SK-N-SH (cell line): ENCODE results near the gene MLC1. TPM values are rescaled to one million over a fixed set of nuclear protein-coding genes. Genes with fewer than 3 reads are reported as not detected.

ENCODE experiments used
- CTCF ChIA-PET: fragments of 300-600, 350-600 bp; formaldehyde crosslinking; extraction: SDS; loops from one replicate; lab custom pipeline; 2021; lab: Yijun Ruan, JAX
- POLR2A ChIA-PET: fragments of 350-600 bp; sonication (Branson Sonifier 250); formaldehyde crosslinking; extraction: SDS; loops from one replicate; lab custom pipeline; 2020; ENCODE audit warnings: antibody characterized with exemption, inconsistent platforms; lab: Yijun Ruan, JAX
- DNase-seq: peaks from one replicate; pipeline ENCODE4 v3.0.0; 2012
- H2AFZ ChIP-seq: fragments of 200-600 bp; sonication (generic); 2 replicates; pipeline ENCODE4 v1.8.1; 2016; ENCODE audit warnings: antibody characterized with exemption, mild to moderate bottlenecking, low read depth
- H3F3A ChIP-seq: fragments of 200-600 bp; sonication (generic); replicated peaks from 2 replicates; pipeline ENCODE3; 2016; ENCODE audit warnings: antibody characterized with exemption, mild to moderate bottlenecking; ENCODE audit not compliant: insufficient read depth
- H3K27ac ChIP-seq, 2 experiments: fragments of 200-500 bp in 1 of 2; fragments of 200-600 bp in 1 of 2; sonication (Bioruptor generic) in 1 of 2; sonication (generic), shearing (Covaris generic) in 1 of 2; 2 replicates each; pipeline versions ENCODE4 v1.5.1 to v1.6.1; 2014 to 2016; ENCODE audit warnings: low read depth in 2 of 2, inconsistent platforms in 1 of 2, low read length in 1 of 2, mild to moderate bottlenecking in 1 of 2, mixed read lengths in 1 of 2
- H3K27me3 ChIP-seq: fragments of 200-600 bp; sonication (generic), shearing (Covaris generic); 2 replicates; pipeline ENCODE4 v1.6.1; 2016; ENCODE audit warnings: mixed run types; ENCODE audit not compliant: insufficient read depth
- H3K36me3 ChIP-seq, 2 experiments: fragments of 200-500 bp in 1 of 2; fragments of 200-600 bp in 1 of 2; sonication (Bioruptor generic) in 1 of 2; sonication (generic) in 1 of 2; replicated peaks in 1 of 2; 2 replicates each; pipeline versions ENCODE3 to v1.5.1; 2014 to 2016; ENCODE audit warnings: low read length in 1 of 2, mild to moderate bottlenecking in 1 of 2; ENCODE audit not compliant: insufficient read depth in 2 of 2, control insufficient read depth in 1 of 2
- H3K4me1 ChIP-seq, 2 experiments: fragments of 200-500 bp in 1 of 2; fragments of 200-600 bp in 1 of 2; sonication (Bioruptor generic) in 1 of 2; sonication (generic), shearing (Covaris generic) in 1 of 2; 2 replicates each; pipeline versions ENCODE4 v1.5.1 to v1.6.1; 2014 to 2016; ENCODE audit warnings: low read depth in 1 of 2, low read length in 1 of 2, mixed run types in 1 of 2; ENCODE audit not compliant: insufficient read depth in 2 of 2, control insufficient read depth in 1 of 2
- H3K4me2 ChIP-seq: fragments of 200-600 bp; sonication (generic), shearing (Covaris generic); 2 replicates; pipeline ENCODE4 v1.6.1; 2017; ENCODE audit warnings: mixed run types
- H3K4me3 ChIP-seq, 2 experiments: fragments of 200-500 bp in 1 of 2; fragments of 200-600 bp in 1 of 2; sonication (Bioruptor generic) in 1 of 2; sonication (generic), shearing (Covaris generic) in 1 of 2; 2 replicates each; pipeline versions ENCODE4 v1.5.1 to v1.8.1; 2014 to 2016; ENCODE audit warnings: low read depth in 2 of 2, inconsistent platforms in 1 of 2, low read length in 1 of 2, mild to moderate bottlenecking in 1 of 2, mixed read lengths in 1 of 2, moderate library complexity in 1 of 2
- H3K79me2 ChIP-seq: fragments of 200-600 bp; sonication (generic); 2 replicates; pipeline ENCODE4 v1.8.1; 2017; ENCODE audit warnings: mild to moderate bottlenecking; ENCODE audit not compliant: insufficient read depth
- H3K9ac ChIP-seq: fragments of 200-600 bp; sonication (generic); 2 replicates; pipeline ENCODE4 v1.6.1; 2017; ENCODE audit warnings: mixed run types
- H3K9me2 ChIP-seq: fragments of 200-600 bp; sonication (generic); 2 replicates; pipeline ENCODE4 v1.6.1; 2017; ENCODE audit warnings: mixed run types
- H3K9me3 ChIP-seq: fragments of 200-600 bp; sonication (generic); 2 replicates; pipeline ENCODE4 v1.6.1; 2017; ENCODE audit warnings: mixed run types, mild to moderate bottlenecking, moderate library complexity
- H4K20me1 ChIP-seq: fragments of 200-600 bp; sonication (generic); 2 replicates; pipeline ENCODE4 v1.6.1; 2017; ENCODE audit warnings: mild to moderate bottlenecking, mixed run types; ENCODE audit not compliant: insufficient read depth
- FOXJ3 ChIP-seq: sonication (generic); formaldehyde crosslinking; IDR thresholded peaks from 2 replicates; pipeline ENCODE4 v1.5.1; 2020; ENCODE audit warnings: mild to moderate bottlenecking, missing genetic modification reagents
- JUND ChIP-seq: IDR thresholded peaks from 2 replicates; pipeline ENCODE4 v1.4.0; 2012
- MEF2A ChIP-seq: IDR thresholded peaks from 2 replicates; pipeline ENCODE4 v1.4.0; 2012; ENCODE audit warnings: low read depth, borderline replicate concordance
- MXI1 ChIP-seq: IDR thresholded peaks from 2 replicates; pipeline ENCODE4 v1.6.1; 2012; ENCODE audit warnings: mild to moderate bottlenecking, low read depth, low read length, improper control_type of control experiment
- NRF1 ChIP-seq: IDR thresholded peaks from 2 replicates; pipeline ENCODE4 v1.6.1; 2012; ENCODE audit warnings: low read depth, mild to moderate bottlenecking, low read length
- POLR2AphosphoS5 ChIP-seq: IDR thresholded peaks from 2 replicates; pipeline ENCODE4 v1.6.1; 2012; ENCODE audit warnings: low read depth, low read length
- SIN3A ChIP-seq: IDR thresholded peaks from 2 replicates; pipeline ENCODE4 v1.6.1; 2012; ENCODE audit warnings: low read depth, mild to moderate bottlenecking, low read length, moderate library complexity, borderline replicate concordance
- SMC3 ChIP-seq: IDR thresholded peaks from 2 replicates; pipeline ENCODE4 v1.6.1; 2012; ENCODE audit warnings: low read depth, low read length, improper control_type of control experiment
- TCF12 ChIP-seq: IDR thresholded peaks from 2 replicates; pipeline ENCODE4 v1.4.0; 2012
- YY1 ChIP-seq: IDR thresholded peaks from 2 replicates; pipeline ENCODE4 v1.4.0; 2012; ENCODE audit warnings: low read depth, mild to moderate bottlenecking
- WGBS: methylation state at CpG from one replicate; pipeline ENCODE4 v1.1.6; 2017; ENCODE audit warnings: low lambda C conversion rate; 5-methylcytosine and 5-hydroxymethylcytosine counted together
- polyA plus RNA-seq, 3 experiments: library from polyadenylated mRNA; depleted of rRNA; stranded (reverse); fragments of >200 nt; gene quantifications; 2 replicates each; pipeline ENCODE4 v1.2.3, GENCODE V29; 2012
- TF ChIP-seq, protein P1 (sequence below): IDR thresholded peaks from 2 replicates; pipeline ENCODE4 v1.4.0; 2012; ENCODE audit warnings: low read depth
- TF ChIP-seq, protein P2 (sequence below): fragments of 150-350 bp; IDR thresholded peaks from 2 replicates; pipeline ENCODE4 v1.6.1; 2017; ENCODE audit warnings: antibody characterized with exemption, low read length, low read depth, borderline replicate concordance
- TF ChIP-seq, protein P3 (sequence below): IDR thresholded peaks from 2 replicates; pipeline ENCODE4; 2012
- TF ChIP-seq, protein P4 (sequence below): fragments of 150-350 bp; IDR thresholded peaks from 2 replicates; pipeline ENCODE4 v1.6.1; 2016; ENCODE audit warnings: mild to moderate bottlenecking, low read depth, low read length
- TF ChIP-seq, protein P5 (sequence below): IDR thresholded peaks from 2 replicates; pipeline ENCODE4 v1.4.0; 2012; ENCODE audit warnings: low read depth, borderline replicate concordance

MLC1 gene
- polyA plus RNA-seq, 1 of the 3 experiments (the other 2 are of a cell fraction), result not detected

DNA sequence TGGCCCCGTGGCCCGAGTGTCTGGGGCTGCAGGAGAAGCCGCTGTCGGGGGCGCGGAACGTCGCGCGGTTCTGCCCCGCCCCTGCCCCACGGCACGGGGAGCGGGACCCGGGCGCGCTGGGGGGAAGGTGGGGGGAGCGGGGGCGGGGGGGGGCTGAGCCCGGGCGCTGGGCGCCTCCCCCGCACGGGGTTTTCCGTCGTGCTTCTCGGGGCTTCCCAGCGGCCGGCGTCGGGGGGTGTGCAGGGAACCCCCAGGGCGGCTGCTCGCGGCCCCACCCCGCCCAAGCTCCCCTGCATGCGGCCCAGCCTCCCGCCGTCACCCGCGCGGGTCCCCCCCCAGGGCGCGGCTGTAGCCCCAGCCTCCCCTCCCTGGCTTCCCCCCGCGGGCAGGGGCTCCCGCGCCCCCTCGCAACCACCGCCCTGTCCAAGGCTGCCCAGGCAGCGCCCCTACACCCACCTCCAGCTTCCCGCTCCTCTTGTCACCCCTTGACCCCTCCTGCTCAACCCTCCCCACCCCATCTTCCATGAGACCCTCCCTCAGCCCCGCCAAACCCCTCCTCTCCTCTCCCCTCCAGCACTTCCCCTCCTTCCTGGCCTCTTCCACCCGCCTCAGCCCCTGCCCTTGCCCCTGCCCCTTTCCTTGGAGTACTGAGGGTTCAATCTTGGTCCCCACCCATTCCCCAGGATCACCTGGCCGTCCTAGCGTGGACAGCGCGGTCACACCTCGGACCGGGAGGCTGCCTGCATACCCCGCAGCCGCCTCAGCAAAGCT is 74.4 kb downstream of the MLC1 start:
- Histone ChIP-seq H3K4me2 (no peak overlapping the region), H3K9ac (no peak overlapping the region), H3K4me3 (no peak overlapping the region), H3K79me2 (no peaks in the 10 kb centered on the region), H2AFZ (no peak overlapping the region)
- TF ChIP-seq YY1, result no peak
- TF ChIP-seq, protein P1, sequence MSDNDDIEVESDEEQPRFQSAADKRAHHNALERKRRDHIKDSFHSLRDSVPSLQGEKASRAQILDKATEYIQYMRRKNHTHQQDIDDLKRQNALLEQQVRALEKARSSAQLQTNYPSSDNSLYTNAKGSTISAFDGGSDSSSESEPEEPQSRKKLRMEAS, result no peak
- TF ChIP-seq, protein P2, sequence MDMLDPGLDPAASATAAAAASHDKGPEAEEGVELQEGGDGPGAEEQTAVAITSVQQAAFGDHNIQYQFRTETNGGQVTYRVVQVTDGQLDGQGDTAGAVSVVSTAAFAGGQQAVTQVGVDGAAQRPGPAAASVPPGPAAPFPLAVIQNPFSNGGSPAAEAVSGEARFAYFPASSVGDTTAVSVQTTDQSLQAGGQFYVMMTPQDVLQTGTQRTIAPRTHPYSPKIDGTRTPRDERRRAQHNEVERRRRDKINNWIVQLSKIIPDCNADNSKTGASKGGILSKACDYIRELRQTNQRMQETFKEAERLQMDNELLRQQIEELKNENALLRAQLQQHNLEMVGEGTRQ, result no peak
- no peak for TF ChIP-seq SMC3
- TF ChIP-seq POLR2AphosphoS5, result no peak
- TF ChIP-seq, protein P3, sequence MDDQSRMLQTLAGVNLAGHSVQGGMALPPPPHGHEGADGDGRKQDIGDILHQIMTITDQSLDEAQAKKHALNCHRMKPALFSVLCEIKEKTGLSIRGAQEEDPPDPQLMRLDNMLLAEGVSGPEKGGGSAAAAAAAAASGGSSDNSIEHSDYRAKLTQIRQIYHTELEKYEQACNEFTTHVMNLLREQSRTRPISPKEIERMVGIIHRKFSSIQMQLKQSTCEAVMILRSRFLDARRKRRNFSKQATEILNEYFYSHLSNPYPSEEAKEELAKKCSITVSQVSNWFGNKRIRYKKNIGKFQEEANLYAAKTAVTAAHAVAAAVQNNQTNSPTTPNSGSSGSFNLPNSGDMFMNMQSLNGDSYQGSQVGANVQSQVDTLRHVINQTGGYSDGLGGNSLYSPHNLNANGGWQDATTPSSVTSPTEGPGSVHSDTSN, result no peak
- no peak for TF ChIP-seq MEF2A
- TF ChIP-seq, all 33 proteins: peak for 0
- no peak for DNase-seq
- ChIA-PET CTCF (interaction anchor here (0.8 to 3.8 kb wide), 2 partner anchors 19 to 80 kb away, joined by 3 to 20 read pairs; no protein-coding TSS in a partner anchor), POLR2A (no interaction called here)
- H3F3A ChIP-seq, result no peaks in the 10 kb centered on the region
- no peaks in the 10 kb centered on the region for H4K20me1 ChIP-seq
- H3K4me1 ChIP-seq, result no peaks in the 10 kb centered on the region
- no peaks in the 10 kb centered on the region for H3K9me3 ChIP-seq
- H3K27me3 ChIP-seq, result peaks cover 52% of the 10 kb centered on the region
- H3K27ac ChIP-seq, result no peak overlapping the region
- H3K9me2 ChIP-seq, result no peaks in the 10 kb centered on the region
- H3K36me3 ChIP-seq, result no peaks in the 10 kb centered on the region
- 31% methylated on average over 15 of the region's 61 CpGs for WGBS

DNA sequence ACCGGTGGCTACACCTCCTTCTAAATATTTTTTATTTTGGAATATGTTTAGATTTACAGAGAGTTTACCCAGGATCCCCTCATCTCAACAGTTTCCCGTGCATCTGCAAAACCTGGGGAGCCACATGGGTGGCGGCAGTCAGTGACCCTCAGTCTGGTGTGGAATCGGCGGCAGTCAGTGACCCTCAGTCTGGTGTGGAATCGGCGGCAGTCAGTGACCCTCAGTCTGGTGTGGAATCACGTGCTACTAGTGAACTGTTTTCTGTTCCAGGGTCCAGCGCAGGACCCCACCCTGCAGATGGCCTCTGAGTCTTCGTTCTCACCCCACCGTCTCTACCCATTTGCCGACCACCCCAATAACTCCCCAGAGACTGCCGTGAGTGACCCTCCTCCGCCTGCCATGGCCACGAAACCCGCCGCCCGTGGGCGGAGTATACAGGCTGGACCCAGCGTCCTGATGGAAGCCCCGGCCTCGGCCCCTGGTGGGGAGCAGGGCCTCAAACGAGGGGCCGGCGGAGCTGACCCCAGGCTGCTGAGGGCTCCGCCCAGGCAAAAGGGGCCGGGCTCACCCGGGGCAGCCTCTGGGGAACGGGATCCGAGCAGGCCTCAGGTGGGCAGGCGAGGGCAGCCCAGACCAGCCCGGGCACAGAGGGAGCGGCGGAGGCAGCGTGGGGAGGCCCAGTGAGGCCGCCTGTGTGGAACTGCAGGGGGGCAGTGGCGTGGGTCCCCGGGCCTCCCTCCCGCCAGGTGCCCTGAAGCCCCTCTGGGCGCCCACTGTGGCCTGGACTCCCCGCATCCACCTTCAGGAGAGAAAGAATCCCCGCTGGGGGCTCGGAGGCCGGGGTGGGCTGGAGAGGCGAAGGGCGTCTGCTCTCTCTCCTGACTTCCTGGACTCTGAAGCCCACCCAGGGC is 75.2 kb downstream of the MLC1 start:
- H3F3A ChIP-seq, result no peaks in the 10 kb centered on the region
- POLR2A ChIA-PET, result no interaction called here
- no peaks in the 10 kb centered on the region for H3K79me2 ChIP-seq
- H4K20me1 ChIP-seq, result no peaks in the 10 kb centered on the region
- H3K27me3 ChIP-seq, result peaks cover 50% of the 10 kb centered on the region
- H3K9ac ChIP-seq, result no peak overlapping the region
- no peak overlapping the region for H3K4me3 ChIP-seq
- no peaks in the 10 kb centered on the region for H3K9me2 ChIP-seq
- no peak overlapping the region for H3K4me2 ChIP-seq
- WGBS, result 78% methylated on average over 24 of the region's 46 CpGs
- peak; percentile 44 for DNase-seq
- H3K36me3 ChIP-seq, result no peaks in the 10 kb centered on the region
- no peaks in the 10 kb centered on the region for H3K9me3 ChIP-seq
- CTCF ChIA-PET, result interaction anchor here (2.1 to 3.8 kb wide), 2 partner anchors 20 kb away, joined by 8 to 20 read pairs; no protein-coding TSS in a partner anchor
- no peak overlapping the region for H3K27ac ChIP-seq
- no peak overlapping the region for H2AFZ ChIP-seq
- no peaks in the 10 kb centered on the region for H3K4me1 ChIP-seq
- TF ChIP-seq MXI1 (no peak), JUND (no peak), SIN3A (no peak), FOXJ3 (CRISPR knock-in tag) (no peak), POLR2AphosphoS5 (no peak), TCF12 (no peak), NRF1 (no peak)
- TF ChIP-seq, protein P4, sequence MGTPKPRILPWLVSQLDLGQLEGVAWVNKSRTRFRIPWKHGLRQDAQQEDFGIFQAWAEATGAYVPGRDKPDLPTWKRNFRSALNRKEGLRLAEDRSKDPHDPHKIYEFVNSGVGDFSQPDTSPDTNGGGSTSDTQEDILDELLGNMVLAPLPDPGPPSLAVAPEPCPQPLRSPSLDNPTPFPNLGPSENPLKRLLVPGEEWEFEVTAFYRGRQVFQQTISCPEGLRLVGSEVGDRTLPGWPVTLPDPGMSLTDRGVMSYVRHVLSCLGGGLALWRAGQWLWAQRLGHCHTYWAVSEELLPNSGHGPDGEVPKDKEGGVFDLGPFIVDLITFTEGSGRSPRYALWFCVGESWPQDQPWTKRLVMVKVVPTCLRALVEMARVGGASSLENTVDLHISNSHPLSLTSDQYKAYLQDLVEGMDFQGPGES, result no peak
- TF ChIP-seq, protein P5, sequence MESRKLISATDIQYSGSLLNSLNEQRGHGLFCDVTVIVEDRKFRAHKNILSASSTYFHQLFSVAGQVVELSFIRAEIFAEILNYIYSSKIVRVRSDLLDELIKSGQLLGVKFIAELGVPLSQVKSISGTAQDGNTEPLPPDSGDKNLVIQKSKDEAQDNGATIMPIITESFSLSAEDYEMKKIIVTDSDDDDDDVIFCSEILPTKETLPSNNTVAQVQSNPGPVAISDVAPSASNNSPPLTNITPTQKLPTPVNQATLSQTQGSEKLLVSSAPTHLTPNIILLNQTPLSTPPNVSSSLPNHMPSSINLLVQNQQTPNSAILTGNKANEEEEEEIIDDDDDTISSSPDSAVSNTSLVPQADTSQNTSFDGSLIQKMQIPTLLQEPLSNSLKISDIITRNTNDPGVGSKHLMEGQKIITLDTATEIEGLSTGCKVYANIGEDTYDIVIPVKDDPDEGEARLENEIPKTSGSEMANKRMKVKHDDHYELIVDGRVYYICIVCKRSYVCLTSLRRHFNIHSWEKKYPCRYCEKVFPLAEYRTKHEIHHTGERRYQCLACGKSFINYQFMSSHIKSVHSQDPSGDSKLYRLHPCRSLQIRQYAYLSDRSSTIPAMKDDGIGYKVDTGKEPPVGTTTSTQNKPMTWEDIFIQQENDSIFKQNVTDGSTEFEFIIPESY, result no peak
- TF ChIP-seq, protein P1, result no peak
